Transverse colon (tissue), 4 donors: Measurements from ENCODE around the gene MBTD1. TPM values are rescaled to one million over a fixed set of nuclear protein-coding genes. Genes with fewer than 3 reads are reported as not detected.

ENCODE experiments used
- DNase-seq: peaks from one replicate; pipeline ENCODE4 v3.0.0-alpha.2; 2019
- H3K27ac ChIP-seq, 4 donors: fragments of 200-600 bp; sonication (generic); 2 replicates each; pipeline ENCODE4 v1.5.1; 2016 to 2018; ENCODE audit warnings: inconsistent platforms in 4 of 4
- H3K27me3 ChIP-seq: fragments of 200-600 bp; sonication (generic); 2 replicates; pipeline ENCODE4 v1.5.1; 2017; ENCODE audit warnings: inconsistent platforms
- H3K36me3 ChIP-seq, 4 donors: fragments of 200-600 bp; sonication (generic); 2 replicates each; pipeline ENCODE4 v1.5.1; 2017 to 2019; ENCODE audit warnings: inconsistent platforms in 4 of 4
- H3K4me1 ChIP-seq, 4 donors: fragments of 200-600 bp; sonication (generic); 2 replicates each; pipeline ENCODE4 v1.5.1; 2017 to 2020; ENCODE audit warnings: inconsistent platforms in 4 of 4
- H3K4me3 ChIP-seq, 4 donors: fragments of 200-600 bp; sonication (generic); 1 replicate in 1 of 4; 2 replicates in 3 of 4; pipeline versions ENCODE4 v1.5.1 to v1.6.1; 2017 to 2019; ENCODE audit warnings: inconsistent platforms in 4 of 4
- H3K9me3 ChIP-seq, 2 donors: fragments of 200-600 bp; sonication (generic); 2 replicates each; pipeline ENCODE4 v1.5.1; 2017 to 2019; ENCODE audit warnings: inconsistent platforms in 2 of 2
- EP300 ChIP-seq: sonication (generic); formaldehyde crosslinking; IDR thresholded peaks from one replicate; pipeline ENCODE4 v1.6.1; 2017; ENCODE audit warnings: antibody characterized with exemption, low read depth
- POLR2A ChIP-seq: fragments of 450-650 bp; IDR thresholded peaks from one replicate; pipeline ENCODE4 v1.6.1; 2016; ENCODE audit warnings: antibody characterized with exemption, mild to moderate bottlenecking, moderate library complexity
- POLR2AphosphoS5 ChIP-seq, 3 donors: sonication (generic); formaldehyde crosslinking; IDR thresholded peaks; one replicate each; pipeline ENCODE4 v1.6.1; 2016; ENCODE audit warnings: antibody characterized with exemption in 3 of 3
- WGBS, 2 donors: methylation state at CpG; one replicate each; pipeline ENCODE4 v1.1.5; 2018; ENCODE audit warnings: low coverage in 1 of 2; 5-methylcytosine and 5-hydroxymethylcytosine counted together
- in situ Hi-C, 4 donors: fragments of 200-750 bp; cut with MboI; loops; one replicate each; pipeline versions ENCODE4 v1.15.0 to v1.15.1; 2017; ENCODE audit warnings: low sequenced_read_pairs in 3 of 4, low pct_ligation_motif_present in 1 of 4, low pct_unique_long_range_greater_than_20kb in 1 of 4
- intact Hi-C: fragments of 100-400 bp; cut with DNase I; formaldehyde crosslinking; loops from one replicate; pipeline ENCODE4 v1.15.1; 2023; ENCODE audit warnings: low total_unique reads
- total RNA-seq, 4 donors: library from RNA; depleted of rRNA; stranded (reverse); fragments of >200 nt; gene quantifications; one replicate each; pipeline ENCODE4 v1.1.0, GENCODE V29; 2016
- TF ChIP-seq, protein P1 (sequence below), 5 experiments: fragments of 200-600 bp in 3 of 5; fragments of 450-650 bp in 2 of 5; sonication (generic) in 3 of 5; IDR thresholded peaks; 1 replicate in 2 of 5; 2 replicates in 3 of 5; pipeline ENCODE4 v1.5.1; 2016 to 2017; ENCODE audit warnings: antibody characterized with exemption in 5 of 5, inconsistent platforms in 3 of 5, mild to moderate bottlenecking in 2 of 5, moderate library complexity in 1 of 5

MBTD1 gene
- total RNA-seq, 4 donors from 2014 or later = 3.8 to 28.1 (median 12.3) TPM

DNA sequence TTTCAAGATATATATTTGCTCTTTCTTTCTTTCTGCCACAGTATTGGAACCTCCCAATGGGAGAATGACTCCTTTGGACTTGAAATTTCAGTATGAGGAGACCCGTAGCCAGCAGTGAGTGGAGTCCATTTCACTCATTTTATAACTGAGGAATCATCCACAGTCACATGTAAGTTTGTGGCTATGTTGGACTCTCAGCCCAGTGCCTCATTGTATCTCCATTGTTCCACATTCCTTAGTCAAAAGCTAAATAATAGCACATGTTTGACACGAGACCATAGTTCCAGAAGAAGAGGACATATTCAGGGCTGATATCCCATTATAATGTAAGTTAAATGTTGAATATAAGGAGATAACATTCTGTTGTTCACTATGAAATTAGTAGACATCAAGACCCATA lies 126.5 kb downstream of the MBTD1 start:
- in situ Hi-C loops = no loop called here
- intact Hi-C loops = no loop called here
- WGBS, 2 donors = 76 to 79% methylated on average over 2 of the region's 2 CpGs
- no peak for DNase-seq
- Histone ChIP-seq H3K4me1 (peaks cover 0 to 26% (median 8%) of the 10 kb centered on the region in 4 donors), H3K27ac (peak overlapping the region in 1 of 4 donors; percentile 35), H3K4me3 (no peak overlapping the region), H3K9me3 (no peaks in the 10 kb centered on the region), H3K27me3 (no peaks in the 10 kb centered on the region), H3K36me3 (no peaks in the 10 kb centered on the region)
- TF ChIP-seq POLR2AphosphoS5 (IDR thresholded peaks at IDR 0.05) = no peak
- TF ChIP-seq, protein P1, sequence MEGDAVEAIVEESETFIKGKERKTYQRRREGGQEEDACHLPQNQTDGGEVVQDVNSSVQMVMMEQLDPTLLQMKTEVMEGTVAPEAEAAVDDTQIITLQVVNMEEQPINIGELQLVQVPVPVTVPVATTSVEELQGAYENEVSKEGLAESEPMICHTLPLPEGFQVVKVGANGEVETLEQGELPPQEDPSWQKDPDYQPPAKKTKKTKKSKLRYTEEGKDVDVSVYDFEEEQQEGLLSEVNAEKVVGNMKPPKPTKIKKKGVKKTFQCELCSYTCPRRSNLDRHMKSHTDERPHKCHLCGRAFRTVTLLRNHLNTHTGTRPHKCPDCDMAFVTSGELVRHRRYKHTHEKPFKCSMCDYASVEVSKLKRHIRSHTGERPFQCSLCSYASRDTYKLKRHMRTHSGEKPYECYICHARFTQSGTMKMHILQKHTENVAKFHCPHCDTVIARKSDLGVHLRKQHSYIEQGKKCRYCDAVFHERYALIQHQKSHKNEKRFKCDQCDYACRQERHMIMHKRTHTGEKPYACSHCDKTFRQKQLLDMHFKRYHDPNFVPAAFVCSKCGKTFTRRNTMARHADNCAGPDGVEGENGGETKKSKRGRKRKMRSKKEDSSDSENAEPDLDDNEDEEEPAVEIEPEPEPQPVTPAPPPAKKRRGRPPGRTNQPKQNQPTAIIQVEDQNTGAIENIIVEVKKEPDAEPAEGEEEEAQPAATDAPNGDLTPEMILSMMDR (IDR thresholded peaks at IDR 0.05) = no peak

DNA sequence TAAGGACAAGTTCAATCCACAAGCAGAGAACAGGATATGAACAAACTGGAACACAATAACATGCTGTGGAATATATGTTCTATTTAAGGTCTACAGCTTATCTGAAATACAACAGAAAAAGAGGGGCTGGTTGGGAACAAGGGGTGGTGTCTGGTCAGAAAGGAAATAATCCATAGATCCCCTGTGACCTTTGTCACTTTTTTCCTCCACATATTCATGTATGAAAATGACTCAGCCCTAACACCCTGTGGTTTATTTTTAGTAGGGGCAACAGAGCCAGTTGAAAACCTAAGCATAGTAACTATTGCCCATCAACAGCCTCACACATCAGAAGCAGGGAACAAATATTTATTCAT lies 126.9 kb downstream of the MBTD1 start:
- Histone ChIP-seq H3K36me3 (no peaks in the 10 kb centered on the region), H3K4me1 (peaks cover 0 to 30% (median 8%) of the 10 kb centered on the region in 4 donors), H3K27ac (peak overlapping the region in 1 of 4 donors; percentile 35), H3K27me3 (no peaks in the 10 kb centered on the region), H3K4me3 (no peak overlapping the region), H3K9me3 (no peaks in the 10 kb centered on the region)
- in situ Hi-C loops (no loop called here), intact Hi-C loops (no loop called here)
- TF ChIP-seq, protein P1 (IDR thresholded peaks at IDR 0.05) = no peak
- TF ChIP-seq POLR2A = no peak
- TF ChIP-seq EP300 = no peak
- no peak for TF ChIP-seq POLR2AphosphoS5 (IDR thresholded peaks at IDR 0.05)
- DNase-seq = no peak

DNA sequence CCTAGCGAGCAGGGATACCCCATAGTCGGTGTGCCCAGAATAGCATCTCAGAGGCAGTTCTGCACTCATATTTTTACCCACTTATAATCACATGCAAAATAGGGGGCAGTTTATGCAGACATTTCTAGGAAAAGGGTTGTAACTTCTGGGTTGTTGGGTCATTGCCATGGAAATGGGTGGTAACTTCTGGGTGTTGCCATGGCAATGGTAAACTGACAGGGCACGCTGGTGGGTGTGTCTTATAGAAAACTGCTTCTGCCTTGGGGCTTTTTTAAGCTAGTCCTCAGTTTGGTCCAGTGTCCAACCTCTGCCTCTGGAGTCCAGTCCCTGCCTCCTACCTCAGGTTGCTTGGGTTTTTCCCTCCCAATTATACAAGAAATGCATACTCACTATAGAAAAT lies 131.8 kb downstream of the MBTD1 start:
- Histone ChIP-seq H3K36me3 (no peaks in the 10 kb centered on the region), H3K9me3 (no peaks in the 10 kb centered on the region), H3K4me1 (peaks cover 0 to 53% (median 17%) of the 10 kb centered on the region in 4 donors), H3K27me3 (no peaks in the 10 kb centered on the region), H3K4me3 (no peak overlapping the region), H3K27ac (no peak overlapping the region)
- in situ Hi-C loops = no loop called here
- WGBS, 2 donors = 37 to 38% methylated on average over 1 to 3 of the region's 3 CpGs
- no peak for DNase-seq
- TF ChIP-seq POLR2AphosphoS5 (IDR thresholded peaks at IDR 0.05) = no peak
- TF ChIP-seq, protein P1 (IDR thresholded peaks at IDR 0.05) = no peak
- TF ChIP-seq POLR2A = no peak
- TF ChIP-seq EP300 = no peak
- intact Hi-C loops = no loop called here

Other genes starting within 250 kb of the MBTD1 start
- 100 to 1,000 TPM in 3 of 4 donors, 10 to 100 TPM in 1; 37.0 to 131 (median 116) TPM for gene SPAG9, start 139.2 kb downstream of the MBTD1 start, total RNA-seq
- gene NME1, start 106.5 kb downstream of the MBTD1 start, total RNA-seq = 10 to 100 TPM in 3 of 4 donors, 1 to 10 TPM in 1; 8.7 to 50.4 (median 20.2) TPM
- gene NME2, start 93.6 kb downstream of the MBTD1 start, total RNA-seq = 100 to 1,000 TPM in 3 of 4 donors, 10 to 100 TPM in 1; 83.4 to 482 (median 290) TPM
- gene UTP18, start 497 bp upstream of the MBTD1 start, total RNA-seq = 10 to 100 TPM; 13.1 to 33.0 (median 18.8) TPM